ENCODE results near the gene CSE1L. TPM values are rescaled to one million over a fixed set of nuclear protein-coding genes. Genes with fewer than 3 reads are reported as not detected.

CSE1L gene
- polyA plus RNA-seq, 1 donor from 2014 or later, result 74.2 TPM

- no peak overlapping the region for H3K4me3 ChIP-seq (ENCODE audit: low read length)
- H3K9ac ChIP-seq (ENCODE audit: low read length), result no peak overlapping the region
- H3K79me2 ChIP-seq (replicated peaks; ENCODE audit: insufficient read depth, low read length), result no peaks in the 10 kb centered on the region
- TF ChIP-seq POLR2AphosphoS5 (IDR thresholded peaks at IDR 0.05), result no peak
- no peak for TF ChIP-seq EP300 (conservative IDR thresholded peaks at IDR 0.05; ENCODE audit: poor library complexity, severe bottlenecking)
- no peak for TF ChIP-seq RAD21 (conservative IDR thresholded peaks at IDR 0.05)
- TF ChIP-seq, protein P1, sequence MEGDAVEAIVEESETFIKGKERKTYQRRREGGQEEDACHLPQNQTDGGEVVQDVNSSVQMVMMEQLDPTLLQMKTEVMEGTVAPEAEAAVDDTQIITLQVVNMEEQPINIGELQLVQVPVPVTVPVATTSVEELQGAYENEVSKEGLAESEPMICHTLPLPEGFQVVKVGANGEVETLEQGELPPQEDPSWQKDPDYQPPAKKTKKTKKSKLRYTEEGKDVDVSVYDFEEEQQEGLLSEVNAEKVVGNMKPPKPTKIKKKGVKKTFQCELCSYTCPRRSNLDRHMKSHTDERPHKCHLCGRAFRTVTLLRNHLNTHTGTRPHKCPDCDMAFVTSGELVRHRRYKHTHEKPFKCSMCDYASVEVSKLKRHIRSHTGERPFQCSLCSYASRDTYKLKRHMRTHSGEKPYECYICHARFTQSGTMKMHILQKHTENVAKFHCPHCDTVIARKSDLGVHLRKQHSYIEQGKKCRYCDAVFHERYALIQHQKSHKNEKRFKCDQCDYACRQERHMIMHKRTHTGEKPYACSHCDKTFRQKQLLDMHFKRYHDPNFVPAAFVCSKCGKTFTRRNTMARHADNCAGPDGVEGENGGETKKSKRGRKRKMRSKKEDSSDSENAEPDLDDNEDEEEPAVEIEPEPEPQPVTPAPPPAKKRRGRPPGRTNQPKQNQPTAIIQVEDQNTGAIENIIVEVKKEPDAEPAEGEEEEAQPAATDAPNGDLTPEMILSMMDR (IDR thresholded peaks at IDR 0.05; ENCODE audit: poor library complexity, severe bottlenecking), result no peak
- no peak for TF ChIP-seq SMC3 (conservative IDR thresholded peaks at IDR 0.05; ENCODE audit: poor library complexity)
- no peak for TF ChIP-seq MXI1 (conservative IDR thresholded peaks at IDR 0.05; ENCODE audit: poor library complexity, severe bottlenecking)
- no peak for TF ChIP-seq TAF1 (IDR thresholded peaks at IDR 0.05; ENCODE audit: low read depth)
- no peak for TF ChIP-seq EZH2 (IDR thresholded peaks at IDR 0.05; ENCODE audit: borderline replicate concordance, insufficient read depth, low read length, poor library complexity, severe bottlenecking)
- no peak for TF ChIP-seq REST (IDR thresholded peaks at IDR 0.05; ENCODE audit: borderline replicate concordance)
- no peaks in the 10 kb centered on the region for H3F3A ChIP-seq (ENCODE audit: insufficient read depth, low read length, poor library complexity, severe bottlenecking)
- H2AFZ ChIP-seq (ENCODE audit: low read depth, low read length), result no peak overlapping the region
- no peaks in the 10 kb centered on the region for H3K27me3 ChIP-seq (ENCODE audit: insufficient read depth, low read depth, low read length)
- no peaks in the 10 kb centered on the region for H3K9me3 ChIP-seq (ENCODE audit: low read length)
- no peak overlapping the region for H3K4me2 ChIP-seq (ENCODE audit: low read length)
- no peaks in the 10 kb centered on the region for H3K9me2 ChIP-seq (ENCODE audit: insufficient read depth, low read length)
- no peak overlapping the region for H3K27ac ChIP-seq (ENCODE audit: low read length)
- H3K36me3 ChIP-seq (ENCODE audit: insufficient read depth, low read length), result no peaks in the 10 kb centered on the region
- no peaks in the 10 kb centered on the region for H4K20me1 ChIP-seq (ENCODE audit: insufficient read depth)
Measured at GRCh38 chr20:48999890-49000870, 45.9 kb upstream of the CSE1L start.

DNA sequence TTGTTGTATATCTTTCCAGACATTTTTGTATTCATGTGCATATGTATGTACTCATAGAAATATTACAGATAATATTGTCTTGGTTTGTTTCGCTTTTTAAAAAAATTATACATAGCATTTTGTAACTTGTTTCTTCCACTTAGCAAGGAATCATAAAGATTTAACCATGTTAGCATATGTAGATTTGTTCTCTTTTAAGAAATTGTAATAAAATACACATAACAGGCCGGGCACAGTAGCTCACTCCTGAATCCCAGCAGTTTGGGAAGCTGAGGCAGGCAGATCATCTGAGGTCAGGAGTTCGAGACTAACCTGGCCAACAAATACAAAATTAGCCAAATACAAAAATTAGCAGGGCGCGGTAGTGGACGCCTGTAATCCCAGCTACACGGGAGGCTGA lies 44.4 kb upstream of the CSE1L start:
- TF ChIP-seq SMC3 (conservative IDR thresholded peaks at IDR 0.05; ENCODE audit: poor library complexity) (no peak), RAD21 (conservative IDR thresholded peaks at IDR 0.05) (no peak), REST (IDR thresholded peaks at IDR 0.05; ENCODE audit: borderline replicate concordance) (no peak), TAF1 (IDR thresholded peaks at IDR 0.05; ENCODE audit: low read depth) (no peak), EP300 (conservative IDR thresholded peaks at IDR 0.05; ENCODE audit: poor library complexity, severe bottlenecking) (no peak), EZH2 (IDR thresholded peaks at IDR 0.05; ENCODE audit: borderline replicate concordance, insufficient read depth, low read length, poor library complexity, severe bottlenecking) (no peak), POLR2AphosphoS5 (IDR thresholded peaks at IDR 0.05) (no peak), MXI1 (conservative IDR thresholded peaks at IDR 0.05; ENCODE audit: poor library complexity, severe bottlenecking) (no peak)
- TF ChIP-seq, protein P1 (IDR thresholded peaks at IDR 0.05; ENCODE audit: poor library complexity, severe bottlenecking), result no peak
- Histone ChIP-seq H3K27ac (ENCODE audit: low read length) (no peak overlapping the region), H3K36me3 (ENCODE audit: insufficient read depth, low read length) (no peaks in the 10 kb centered on the region)

More for the DNA sequence above, 44.4 kb upstream of the CSE1L start:
- Histone ChIP-seq H3K4me2 (ENCODE audit: low read length) (no peak overlapping the region), H3K9ac (ENCODE audit: low read length) (no peak overlapping the region), H3K27me3 (ENCODE audit: insufficient read depth, low read depth, low read length) (no peaks in the 10 kb centered on the region), H4K20me1 (ENCODE audit: insufficient read depth) (no peaks in the 10 kb centered on the region), H3F3A (ENCODE audit: insufficient read depth, low read length, poor library complexity, severe bottlenecking) (no peaks in the 10 kb centered on the region), H3K9me3 (ENCODE audit: low read length) (no peaks in the 10 kb centered on the region), H3K4me3 (ENCODE audit: low read length) (no peak overlapping the region), H3K79me2 (replicated peaks; ENCODE audit: insufficient read depth, low read length) (no peaks in the 10 kb centered on the region), H2AFZ (ENCODE audit: low read depth, low read length) (no peak overlapping the region), H3K9me2 (ENCODE audit: insufficient read depth, low read length) (no peaks in the 10 kb centered on the region)
